Stimulated activated CD8-positive, alpha-beta memory T cell treated with anti-CD3 and anti-CD28 coated beads, Interleukin-4, amount 100 ng/mL, for 1 hour (primary cell): ENCODE data around the gene HOXD4.

Experiments
- DNase-seq, 2 donors: peaks; one replicate each; pipeline ENCODE4 v3.0.0-alpha.2; 2020; ENCODE audit warnings: low read depth in 2 of 2, low spot score in 1 of 2

HOXD4 gene

GRCh38 chr2:176151442-176152287, at the start of gene HOXD4:
TSS of gene HOXD4 (plus strand) at chr2:176151550. CDS start at chr2:176151634, 84 bp downstream.
- DNase-seq = no peak

GRCh38 chr2:176101842-176102241, 49.5 kb upstream of the HOXD4 start:
- no peak for DNase-seq

- DNase-seq = no peak
Observed at GRCh38 chr2:176102309-176102866, 49.0 kb upstream of the HOXD4 start.

- DNase-seq = no peak
Observed at GRCh38 chr2:176103194-176103593, 48.2 kb upstream of the HOXD4 start.

- no peak for DNase-seq
Observed at GRCh38 chr2:176103742-176104315, 47.5 kb upstream of the HOXD4 start.

GRCh38 chr2:176104316-176105077, 46.9 kb upstream of the HOXD4 start:
- DNase-seq = no peak

- no peak for DNase-seq
Observed at GRCh38 chr2:176105078-176105729, 46.1 kb upstream of the HOXD4 start.

GRCh38 chr2:176105730-176106580, 45.4 kb upstream of the HOXD4 start:
- DNase-seq = no peak

- no peak for DNase-seq
Observed at GRCh38 chr2:176106581-176107539, 44.5 kb upstream of the HOXD4 start, which contains the start of gene HOXD11. TSS of gene HOXD11 (plus strand) at chr2:176107280. CDS start at chr2:176107356, 76 bp downstream.

- DNase-seq = no peak
Observed at GRCh38 chr2:176107731-176108181, 43.6 kb upstream of the HOXD4 start.

GRCh38 chr2:176109192-176109901, 42.0 kb upstream of the HOXD4 start:
- no peak for DNase-seq

- DNase-seq = no peak
Observed at GRCh38 chr2:176109946-176110345, 41.4 kb upstream of the HOXD4 start.

GRCh38 chr2:176110415-176111308, 40.7 kb upstream of the HOXD4 start:
- no peak for DNase-seq

- no peak for DNase-seq
Observed at GRCh38 chr2:176111309-176111663, 40.1 kb upstream of the HOXD4 start.

- DNase-seq = no peak
Observed at GRCh38 chr2:176111846-176112374, 39.4 kb upstream of the HOXD4 start.

GRCh38 chr2:176112375-176113302, 38.7 kb upstream of the HOXD4 start:
- no peak for DNase-seq
